H1 (cell line): ENCODE measurements around the gene MBOAT1. TPM values are rescaled to one million over a fixed set of nuclear protein-coding genes. Genes with fewer than 3 reads are reported as not detected.

Experiments used
- CTCF ChIA-PET: fragments of 300-600 bp; sonication (Branson Sonifier 250); formaldehyde crosslinking; loops from one replicate; lab custom pipeline; 2021; ENCODE audit not compliant: partially characterized antibody; lab: Charles Lee
- POLR2A ChIA-PET: fragments of 300-600 bp; sonication (Branson Sonifier 250); formaldehyde crosslinking; loops from one replicate; lab custom pipeline; 2021; ENCODE audit warnings: inconsistent platforms; ENCODE audit not compliant: partially characterized antibody; lab: Charles Lee
- DNase-seq, 2 experiments: peaks; one replicate each; pipeline versions ENCODE4 v3.0.0 to v3.0.0-alpha.2; 2010 to 2022; ENCODE audit warnings: low spot score in 2 of 2, low read depth in 1 of 2, mixed read lengths in 1 of 2
- FAIRE-seq: peaks from 2 replicates; lab custom pipeline; 2011; peaks lifted over from hg19 to GRCh38; lab: Jason Lieb, UNC
- H2AFZ ChIP-seq: 2 replicates; pipeline ENCODE4 v1.8.1; 2012; ENCODE audit warnings: low read length, inconsistent platforms
- H2AK5ac ChIP-seq: 2 replicates; pipeline ENCODE4 v1.6.1; 2013; ENCODE audit warnings: low read depth, low read length
- H2BK120ac ChIP-seq: replicated peaks from 2 replicates; pipeline ENCODE3; 2013; ENCODE audit warnings: low read depth, low read length, inconsistent platforms
- H2BK12ac ChIP-seq: 2 replicates; pipeline ENCODE4 v1.6.1; 2013; ENCODE audit warnings: low read depth, low read length
- H2BK15ac ChIP-seq: 2 replicates; pipeline ENCODE4 v1.6.1; 2013; ENCODE audit warnings: low read length
- H2BK20ac ChIP-seq: 2 replicates; pipeline ENCODE4 v1.6.1; 2013; ENCODE audit warnings: low read length
- H2BK5ac ChIP-seq: 2 replicates; pipeline ENCODE4 v1.6.1; 2013; ENCODE audit warnings: low read depth, low read length
- H3K14ac ChIP-seq: 2 replicates; pipeline ENCODE4 v1.6.1; 2013; ENCODE audit warnings: inconsistent platforms; ENCODE audit not compliant: insufficient read length
- H3K18ac ChIP-seq: 2 replicates; pipeline ENCODE4 v1.6.1; 2013; ENCODE audit warnings: low read length; ENCODE audit errors: extremely low read depth
- H3K23ac ChIP-seq: 2 replicates; pipeline ENCODE4 v1.6.1; 2013; ENCODE audit warnings: inconsistent platforms; ENCODE audit not compliant: insufficient read length
- H3K23me2 ChIP-seq: 2 replicates; pipeline ENCODE4 v1.6.1; 2013; ENCODE audit warnings: low read depth, low read length
- H3K27ac ChIP-seq: 2 replicates; pipeline ENCODE4 v1.6.1; 2011; ENCODE audit warnings: low read depth, low read length, inconsistent platforms
- H3K27me3 ChIP-seq, 4 experiments: replicated peaks in 1 of 4; 1 replicate in 1 of 4; 2 replicates in 3 of 4; pipeline versions ENCODE4 v1.6.1 to v1.8.1; 2011 to 2013; ENCODE audit warnings: low read length in 3 of 4, mild to moderate bottlenecking in 3 of 4, inconsistent platforms in 2 of 4, mixed read lengths in 2 of 4, moderate library complexity in 1 of 4; ENCODE audit not compliant: control insufficient read depth in 3 of 4, insufficient read depth in 3 of 4; ENCODE audit errors: extremely low read depth in 1 of 4
- H3K36me3 ChIP-seq, 4 experiments: 2 replicates each; pipeline versions ENCODE4 v1.6.1 to v1.8.1; 2011 to 2013; ENCODE audit warnings: mild to moderate bottlenecking in 4 of 4, low read length in 3 of 4, moderate library complexity in 2 of 4, control low read depth in 1 of 4, inconsistent platforms in 1 of 4; ENCODE audit not compliant: insufficient read depth in 4 of 4, control insufficient read depth in 2 of 4
- H3K4ac ChIP-seq: replicated peaks from 2 replicates; pipeline ENCODE3; 2013; ENCODE audit warnings: low read length, low read depth, mixed read lengths, inconsistent platforms; ENCODE audit not compliant: insufficient read length
- H3K4me1 ChIP-seq, 4 experiments: replicated peaks in 1 of 4; 1 replicate in 1 of 4; 2 replicates in 3 of 4; pipeline versions ENCODE4 v1.6.1 to v1.8.1; 2011 to 2013; ENCODE audit warnings: low read length in 3 of 4, inconsistent platforms in 2 of 4, mixed read lengths in 1 of 4; ENCODE audit not compliant: insufficient read depth in 4 of 4, control insufficient read depth in 3 of 4
- H3K4me2 ChIP-seq, 2 experiments: 2 replicates each; pipeline versions ENCODE4 v1.6.1 to v1.8.1; 2011 to 2013; ENCODE audit warnings: low read depth in 2 of 2, low read length in 2 of 2, control low read depth in 1 of 2, inconsistent platforms in 1 of 2, mild to moderate bottlenecking in 1 of 2; ENCODE audit not compliant: insufficient read depth in 1 of 2
- H3K4me3 ChIP-seq, 4 experiments: fragments of 200-600, 300-600 bp in 1 of 4; sonication (generic), shearing (Covaris generic), sonication (Bioruptor Twin) in 1 of 4; 2 replicates each; pipeline versions ENCODE4 v1.5.1 to v1.8.1; 2011 to 2016; ENCODE audit warnings: low read length in 4 of 4, low read depth in 3 of 4, control low read depth in 2 of 4, inconsistent platforms in 2 of 4, mild to moderate bottlenecking in 2 of 4, mixed read lengths in 1 of 4, moderate library complexity in 1 of 4; ENCODE audit not compliant: insufficient read depth in 2 of 4; ENCODE audit errors: extremely low read depth in 1 of 4
- H3K56ac ChIP-seq: replicated peaks from 2 replicates; pipeline ENCODE3; 2013; ENCODE audit warnings: low read depth, mild to moderate bottlenecking, mixed read lengths, low read length, inconsistent platforms; ENCODE audit not compliant: insufficient read length
- H3K79me1 ChIP-seq: 2 replicates; pipeline ENCODE4 v1.6.1; 2013; ENCODE audit warnings: low read depth, low read length, control low read depth
- H3K79me2 ChIP-seq, 2 experiments: 2 replicates each; pipeline versions ENCODE4 v1.6.1 to v1.8.1; 2012 to 2013; ENCODE audit warnings: low read length in 2 of 2, mild to moderate bottlenecking in 2 of 2, inconsistent platforms in 1 of 2; ENCODE audit not compliant: insufficient read depth in 2 of 2, control insufficient read depth in 1 of 2
- H3K9ac ChIP-seq, 4 experiments: replicated peaks in 1 of 4; 1 replicate in 1 of 4; 2 replicates in 3 of 4; pipeline versions ENCODE4 v1.6.1 to v1.8.1; 2011 to 2013; ENCODE audit warnings: low read depth in 3 of 4, low read length in 3 of 4, control low read depth in 2 of 4, mild to moderate bottlenecking in 2 of 4, moderate library complexity in 2 of 4, inconsistent platforms in 1 of 4; ENCODE audit errors: extremely low read depth in 1 of 4
- H3K9me3 ChIP-seq, 2 experiments: 2 replicates each; pipeline versions ENCODE4 v1.6.1 to v1.8.1; 2012 to 2013; ENCODE audit warnings: mild to moderate bottlenecking in 2 of 2, moderate library complexity in 2 of 2, control low read depth in 1 of 2, inconsistent platforms in 1 of 2, low read depth in 1 of 2, low read length in 1 of 2, mixed read lengths in 1 of 2; ENCODE audit not compliant: insufficient read depth in 2 of 2
- H4K20me1 ChIP-seq, 2 experiments: replicated peaks in 1 of 2; 2 replicates each; pipeline versions ENCODE3 to v1.8.1; 2011 to 2013; ENCODE audit warnings: inconsistent platforms in 2 of 2, low read length in 2 of 2, mild to moderate bottlenecking in 1 of 2; ENCODE audit not compliant: insufficient read depth in 2 of 2, control insufficient read depth in 1 of 2
- H4K5ac ChIP-seq: 2 replicates; pipeline ENCODE4 v1.6.1; 2013; ENCODE audit warnings: low read length, low read depth, mixed read lengths, inconsistent platforms; ENCODE audit not compliant: insufficient read length
- H4K8ac ChIP-seq: 2 replicates; pipeline ENCODE4 v1.8.0; 2013; ENCODE audit warnings: mild to moderate bottlenecking, moderate library complexity, low read length, inconsistent platforms; ENCODE audit not compliant: insufficient read depth; ENCODE audit errors: extremely low read depth
- H4K91ac ChIP-seq: replicated peaks from 2 replicates; pipeline ENCODE3; 2013; ENCODE audit warnings: low read length, mixed read lengths, inconsistent platforms; ENCODE audit not compliant: insufficient read length
- BRCA1 ChIP-seq: IDR thresholded peaks from 2 replicates; pipeline ENCODE4 v1.6.1; 2012; ENCODE audit warnings: low read depth, low read length, improper control_type of control experiment
- CBX8 ChIP-seq: fragments of 300-800, 300-1000 bp; sonication (generic); IDR thresholded peaks from 2 replicates; pipeline ENCODE4 v1.7.1; 2016; ENCODE audit warnings: low read depth, low read length, borderline replicate concordance
- CEBPB ChIP-seq: IDR thresholded peaks from 2 replicates; pipeline ENCODE4 v1.6.1; 2012; ENCODE audit warnings: low read depth, low read length
- CHD2 ChIP-seq: IDR thresholded peaks from 2 replicates; pipeline ENCODE4 v1.6.1; 2012; ENCODE audit warnings: low read length, improper control_type of control experiment
- CTBP2 ChIP-seq: IDR thresholded peaks from 2 replicates; pipeline ENCODE4 v1.7.0; 2011; ENCODE audit warnings: borderline replicate concordance, mild to moderate bottlenecking, moderate library complexity, mixed read lengths, low read length; ENCODE audit not compliant: insufficient read depth, insufficient read length
- JUN ChIP-seq: IDR thresholded peaks from 2 replicates; pipeline ENCODE4 v1.6.1; 2011; ENCODE audit warnings: low read depth, mild to moderate bottlenecking, improper control_type of control experiment, low read length
- JUND ChIP-seq: IDR thresholded peaks from 2 replicates; pipeline ENCODE4 v1.6.1; 2011; ENCODE audit warnings: mild to moderate bottlenecking, improper control_type of control experiment, low read length
- POU5F1 ChIP-seq: IDR thresholded peaks from 2 replicates; pipeline ENCODE4 v1.6.1; 2011; ENCODE audit warnings: low read depth, mild to moderate bottlenecking, low read length, moderate library complexity
- SIRT6 ChIP-seq: IDR thresholded peaks from one replicate; pipeline ENCODE4 v1.7.1; 2012; ENCODE audit warnings: low read length, inconsistent platforms
- SP4 ChIP-seq: IDR thresholded peaks from 2 replicates; pipeline ENCODE4 v1.6.1; 2012; ENCODE audit warnings: low read length, inconsistent platforms
- TCF12 ChIP-seq: IDR thresholded peaks from 2 replicates; pipeline ENCODE4 v1.6.1; 2011; ENCODE audit warnings: low read depth, mild to moderate bottlenecking, low read length
- TEAD4 ChIP-seq: IDR thresholded peaks from 2 replicates; pipeline ENCODE4 v1.6.1; 2012; ENCODE audit warnings: low read depth, low read length, inconsistent platforms, mixed read lengths
- WGBS, 2 experiments: shearing (Covaris generic) in 1 of 2; methylation state at CpG; one replicate each; pipeline versions ENCODE4 v1.1.6 to v1.1.7; 2013 to 2015; ENCODE audit warnings: low lambda C conversion rate in 2 of 2, mixed read lengths in 2 of 2, inconsistent platforms in 1 of 2, low coverage in 1 of 2, missing lambda C conversion rate in 1 of 2; ENCODE audit not compliant: insufficient replicate concordance in 2 of 2, insufficient coverage in 1 of 2, insufficient read length in 1 of 2; ENCODE audit errors: extremely low coverage in 1 of 2, missing lambda C conversion rate in 1 of 2; 5-methylcytosine and 5-hydroxymethylcytosine counted together
- polyA plus RNA-seq, 7 experiments: library from polyadenylated mRNA; depleted of rRNA in 3 of 7; stranded (reverse) in 5 of 7; unstranded in 2 of 7; fragments of >200 nt in 5 of 7; fragments of 200-250 nt in 2 of 7; gene quantifications; 1 replicate in 5 of 7; 2 replicates in 1 of 7; 4 replicates in 1 of 7; pipeline versions ENCODE4 v1.2.1 to v1.2.3, GENCODE V29; 2011 to 2013; ENCODE audit warnings: missing spikeins in 2 of 7, mixed read lengths in 2 of 7
- total RNA-seq: library from RNA; stranded (reverse); fragmentation: NEBNext Ultra II Directional; extraction: Animal tissue kit (Norgen Biotek cat#: 25700); gene quantifications from 2 replicates; pipeline ENCODE4 v1.2.1, GENCODE V29; 2021
- TF ChIP-seq, protein P1 (sequence below): IDR thresholded peaks from 2 replicates; pipeline ENCODE4 v1.6.1; 2012; ENCODE audit warnings: low read length, inconsistent platforms
- TF ChIP-seq, protein P2 (sequence below): IDR thresholded peaks from 2 replicates; pipeline ENCODE4 v1.6.1; 2012; ENCODE audit warnings: inconsistent platforms

Gene MBOAT1
- total and polyA plus RNA-seq, 2 of the 8 experiments (the other 6 are each of a cell fraction or from before 2014, with no cell fraction given): 4.9 to 19.5 TPM

- POLR2A ChIA-PET: no interaction called here
- FAIRE-seq: no peak
- Histone ChIP-seq H3K79me2 (no peaks in the 10 kb centered on the region), H3K79me1 (no peaks in the 10 kb centered on the region), H3K23ac (no peak overlapping the region), H2AFZ (no peak overlapping the region), H2BK5ac (no peak overlapping the region), H3K9ac (no peak overlapping the region), H3K4me3 (no peak overlapping the region), H4K8ac (no peak overlapping the region), H4K91ac (no peak overlapping the region), H3K4ac (no peak overlapping the region), H4K5ac (no peak overlapping the region), H4K20me1 (no peaks in the 10 kb centered on the region), H3K14ac (no peak overlapping the region), H3K18ac (no peak overlapping the region), H3K56ac (no peak overlapping the region), H2BK20ac (no peak overlapping the region), H3K4me2 (no peak overlapping the region), H3K9me3 (no peaks in the 10 kb centered on the region), H2BK120ac (no peak overlapping the region), H2BK12ac (no peak overlapping the region), H2BK15ac (no peak overlapping the region), H3K27ac (no peak overlapping the region), H3K27me3 (0 out of 7 replicates have a peak, but pooled peaks cover 0 to 6% (median 0%) of the 10 kb centered on the region in 4 experiments), H3K4me1 (peaks cover 4 to 8% (median 6%) of the 10 kb centered on the region in 4 experiments; a peak in 5 of 7 replicates), H3K23me2 (peaks cover 2% of the 10 kb centered on the region), H2AK5ac (no peak overlapping the region), H3K36me3 (no peaks in the 10 kb centered on the region)
- TF ChIP-seq CBX8 (no peak), BRCA1 (no peak), TEAD4 (no peak), JUND (no peak), SIRT6 (no peak), TCF12 (no peak), JUN (no peak), POU5F1 (no peak), CEBPB (no peak), SP4 (no peak), CTBP2 (no peak), CHD2 (no peak)
- TF ChIP-seq, protein P1, sequence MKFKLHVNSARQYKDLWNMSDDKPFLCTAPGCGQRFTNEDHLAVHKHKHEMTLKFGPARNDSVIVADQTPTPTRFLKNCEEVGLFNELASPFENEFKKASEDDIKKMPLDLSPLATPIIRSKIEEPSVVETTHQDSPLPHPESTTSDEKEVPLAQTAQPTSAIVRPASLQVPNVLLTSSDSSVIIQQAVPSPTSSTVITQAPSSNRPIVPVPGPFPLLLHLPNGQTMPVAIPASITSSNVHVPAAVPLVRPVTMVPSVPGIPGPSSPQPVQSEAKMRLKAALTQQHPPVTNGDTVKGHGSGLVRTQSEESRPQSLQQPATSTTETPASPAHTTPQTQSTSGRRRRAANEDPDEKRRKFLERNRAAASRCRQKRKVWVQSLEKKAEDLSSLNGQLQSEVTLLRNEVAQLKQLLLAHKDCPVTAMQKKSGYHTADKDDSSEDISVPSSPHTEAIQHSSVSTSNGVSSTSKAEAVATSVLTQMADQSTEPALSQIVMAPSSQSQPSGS: no peak
- TF ChIP-seq, protein P2, sequence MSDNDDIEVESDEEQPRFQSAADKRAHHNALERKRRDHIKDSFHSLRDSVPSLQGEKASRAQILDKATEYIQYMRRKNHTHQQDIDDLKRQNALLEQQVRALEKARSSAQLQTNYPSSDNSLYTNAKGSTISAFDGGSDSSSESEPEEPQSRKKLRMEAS: no peak
- CTCF ChIA-PET: interaction anchor here (1.0 kb wide), 1 partner anchor 41 kb away, joined by 4 read pairs; no protein-coding TSS in a partner anchor
- WGBS, 2 experiments: 95% methylated on average over 2 of the region's 2 CpGs; no CpG with 5 or more reads in 1 of the 2 experiments
- no peak for DNase-seq
Measured at GRCh38 chr6:20217891-20218290, 5.6 kb upstream of the MBOAT1 start.
